ENCODE measurements around the gene BCL11A.

GRCh38 chr2:60513996-60514395 lies 39.5 kb downstream of the BCL11A start:
- TF ChIP-seq EZH2 (IDR thresholded peaks at IDR 0.05) (no peak), POLR2AphosphoS5 (IDR thresholded peaks at IDR 0.05; ENCODE audit: borderline replicate concordance, low read depth, low read length) (no peak)

All from SK-N-MC (cell line).